Gastroesophageal sphincter (tissue), 4 donors: ENCODE results near the gene AOX1. TPM values are rescaled to one million over a fixed set of nuclear protein-coding genes. Genes with fewer than 3 reads are reported as not detected.

Source experiments
- ATAC-seq: fragments of 150-250 bp; one replicate; pipeline ENCODE4 v1.9.1; 2016; ENCODE audit warnings: mild to moderate bottlenecking, moderate library complexity
- H3K27ac ChIP-seq, 4 donors: fragments of 200-600 bp; sonication (generic) in 3 of 4; 1 replicate in 3 of 4; 2 replicates in 1 of 4; pipeline ENCODE4 v1.5.1; 2016 to 2019
- H3K27me3 ChIP-seq: fragments of 200-600 bp; sonication (generic); one replicate; pipeline ENCODE4 v1.5.1; 2019
- H3K36me3 ChIP-seq, 2 donors: fragments of 200-600 bp; sonication (generic); one replicate each; pipeline ENCODE4 v1.5.1; 2019; ENCODE audit warnings: control low read depth in 1 of 2
- H3K4me1 ChIP-seq, 3 donors: fragments of 200-600 bp; sonication (generic); 1 replicate in 2 of 3; 2 replicates in 1 of 3; pipeline ENCODE4 v1.5.1; 2016 to 2019; ENCODE audit warnings: control low read depth in 2 of 3
- H3K4me3 ChIP-seq, 2 donors: fragments of 200-600 bp; sonication (generic); one replicate each; pipeline ENCODE4 v1.5.1; 2019; ENCODE audit warnings: mild to moderate bottlenecking in 1 of 2, moderate library complexity in 1 of 2
- H3K9me3 ChIP-seq, 3 donors: fragments of 200-600 bp; sonication (generic); one replicate each; pipeline ENCODE4 v1.5.1; 2017 to 2019; ENCODE audit warnings: control low read depth in 2 of 3
- EP300 ChIP-seq: sonication (generic); formaldehyde crosslinking; IDR thresholded peaks from one replicate; pipeline ENCODE4 v1.6.1; 2017; ENCODE audit warnings: antibody characterized with exemption, mild to moderate bottlenecking
- POLR2A ChIP-seq, 2 donors: fragments of 450-650 bp; IDR thresholded peaks; one replicate each; pipeline ENCODE4 v1.6.1; 2017; ENCODE audit warnings: antibody characterized with exemption in 2 of 2, mild to moderate bottlenecking in 2 of 2, moderate library complexity in 1 of 2
- POLR2AphosphoS5 ChIP-seq: sonication (generic); formaldehyde crosslinking; IDR thresholded peaks from one replicate; pipeline ENCODE4 v1.6.1; 2017; ENCODE audit warnings: antibody characterized with exemption
- WGBS, 2 donors: methylation state at CpG; one replicate each; pipeline ENCODE4 v1.1.5; 2018; ENCODE audit warnings: low coverage in 1 of 2; 5-methylcytosine and 5-hydroxymethylcytosine counted together
- total RNA-seq, 4 donors: library from RNA; depleted of rRNA; stranded (reverse); fragments of >200 nt; gene quantifications; one replicate each; pipeline ENCODE4 v1.1.0, GENCODE V29; 2016
- TF ChIP-seq, protein P1 (sequence below), 4 experiments: fragments of 200-600 bp in 2 of 4; fragments of 450-650 bp in 2 of 4; sonication (generic) in 1 of 4; IDR thresholded peaks; one replicate each; pipeline ENCODE4 v1.5.1; 2017 to 2019; ENCODE audit warnings: antibody characterized with exemption in 4 of 4, mild to moderate bottlenecking in 2 of 4, moderate library complexity in 2 of 4

Gene AOX1
- total RNA-seq, 4 donors from 2014 or later = 36.7 to 125 (median 85.6) TPM

GRCh38 chr2:200596774-200597570 lies 11.2 kb downstream of the AOX1 start:
- H3K27ac ChIP-seq = no peak overlapping the region
- H3K4me1 ChIP-seq = no peaks in the 10 kb centered on the region
- no peaks in the 10 kb centered on the region for H3K27me3 ChIP-seq
- no peaks in the 10 kb centered on the region for H3K9me3 ChIP-seq
- H3K36me3 ChIP-seq = peaks cover 0 to 60% of the 10 kb centered on the region in 2 donors
- TF ChIP-seq, protein P1, sequence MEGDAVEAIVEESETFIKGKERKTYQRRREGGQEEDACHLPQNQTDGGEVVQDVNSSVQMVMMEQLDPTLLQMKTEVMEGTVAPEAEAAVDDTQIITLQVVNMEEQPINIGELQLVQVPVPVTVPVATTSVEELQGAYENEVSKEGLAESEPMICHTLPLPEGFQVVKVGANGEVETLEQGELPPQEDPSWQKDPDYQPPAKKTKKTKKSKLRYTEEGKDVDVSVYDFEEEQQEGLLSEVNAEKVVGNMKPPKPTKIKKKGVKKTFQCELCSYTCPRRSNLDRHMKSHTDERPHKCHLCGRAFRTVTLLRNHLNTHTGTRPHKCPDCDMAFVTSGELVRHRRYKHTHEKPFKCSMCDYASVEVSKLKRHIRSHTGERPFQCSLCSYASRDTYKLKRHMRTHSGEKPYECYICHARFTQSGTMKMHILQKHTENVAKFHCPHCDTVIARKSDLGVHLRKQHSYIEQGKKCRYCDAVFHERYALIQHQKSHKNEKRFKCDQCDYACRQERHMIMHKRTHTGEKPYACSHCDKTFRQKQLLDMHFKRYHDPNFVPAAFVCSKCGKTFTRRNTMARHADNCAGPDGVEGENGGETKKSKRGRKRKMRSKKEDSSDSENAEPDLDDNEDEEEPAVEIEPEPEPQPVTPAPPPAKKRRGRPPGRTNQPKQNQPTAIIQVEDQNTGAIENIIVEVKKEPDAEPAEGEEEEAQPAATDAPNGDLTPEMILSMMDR (IDR thresholded peaks at IDR 0.05) = no peak
- TF ChIP-seq POLR2AphosphoS5 = no peak
- TF ChIP-seq EP300 = no peak
- TF ChIP-seq POLR2A (IDR thresholded peaks at IDR 0.05) = no peak
- no peak overlapping the region for H3K4me3 ChIP-seq
- no peak for ATAC-seq
- WGBS, 2 donors = 57 to 59% methylated on average over 2 to 3 of the region's 5 CpGs

DNA sequence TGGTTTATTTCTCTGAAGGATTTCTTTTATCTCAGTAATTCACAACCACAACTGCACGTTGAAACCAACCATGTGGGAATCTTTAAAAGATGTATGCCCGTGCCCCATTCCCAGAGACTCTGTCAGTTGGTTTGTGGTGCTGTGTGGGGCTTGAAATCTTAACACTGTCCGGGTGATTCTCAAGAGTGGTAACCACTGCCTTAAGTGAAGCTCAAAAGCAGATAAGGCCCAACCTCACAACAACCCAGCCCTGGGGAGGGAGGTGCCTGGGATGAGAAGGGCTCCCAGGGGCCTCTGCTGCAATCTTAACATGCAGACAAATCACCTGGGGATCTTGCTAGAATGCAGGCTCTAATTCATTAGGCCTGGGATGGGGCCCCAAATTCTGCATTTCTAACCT lies 13.4 kb downstream of the AOX1 start:
- H3K9me3 ChIP-seq = no peaks in the 10 kb centered on the region
- WGBS, 2 donors = 82 to 100% methylated on average over 2 of the region's 3 CpGs
- H3K4me1 ChIP-seq = no peaks in the 10 kb centered on the region
- no peaks in the 10 kb centered on the region for H3K27me3 ChIP-seq
- H3K27ac ChIP-seq = no peak overlapping the region
- no peak for ATAC-seq
- H3K4me3 ChIP-seq = no peak overlapping the region
- TF ChIP-seq EP300 (no peak), POLR2A (IDR thresholded peaks at IDR 0.05) (no peak), POLR2AphosphoS5 (no peak)
- TF ChIP-seq, protein P1 (IDR thresholded peaks at IDR 0.05) = no peak
- H3K36me3 ChIP-seq = peaks cover 0 to 76% of the 10 kb centered on the region in 2 donors

DNA sequence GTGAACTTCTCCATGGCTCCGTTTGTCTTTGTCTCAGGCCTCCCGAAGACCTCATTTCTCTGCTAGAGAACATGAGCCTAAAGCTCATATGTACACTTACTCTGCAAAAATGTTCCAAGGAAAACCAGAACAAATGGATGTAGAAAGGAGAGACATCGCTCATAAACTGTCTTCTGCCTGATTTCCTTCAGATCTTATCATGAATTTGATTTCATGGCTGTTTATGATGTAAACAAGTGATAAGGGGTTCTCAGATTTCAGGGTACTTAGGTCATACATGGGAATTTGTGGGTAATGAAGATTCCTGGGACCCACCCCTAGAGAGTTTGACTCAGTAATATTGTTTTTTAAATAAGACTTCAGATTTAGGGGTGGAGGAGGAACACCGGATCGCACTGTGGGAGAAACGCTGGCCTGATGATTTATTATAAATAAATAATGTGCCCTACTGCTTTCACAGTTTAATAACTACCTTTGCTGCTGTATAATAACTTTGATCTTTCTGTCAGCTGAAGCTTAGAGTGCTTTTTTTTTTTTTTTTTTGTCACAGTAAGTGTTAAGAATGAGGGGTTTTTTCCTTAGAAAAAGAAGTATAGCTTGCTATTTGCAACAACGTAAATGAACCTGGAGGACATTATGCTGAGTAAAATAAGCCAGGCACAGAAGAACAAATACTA lies 14.9 kb downstream of the AOX1 start:
- Histone ChIP-seq H3K27ac (no peak overlapping the region), H3K36me3 (peaks cover 0 to 76% of the 10 kb centered on the region in 2 donors), H3K4me3 (no peak overlapping the region), H3K27me3 (no peaks in the 10 kb centered on the region), H3K9me3 (no peaks in the 10 kb centered on the region), H3K4me1 (no peaks in the 10 kb centered on the region)
- ATAC-seq = peak; percentile 11
- no peak for TF ChIP-seq POLR2A (IDR thresholded peaks at IDR 0.05)
- TF ChIP-seq, protein P1 (IDR thresholded peaks at IDR 0.05) = no peak
- no peak for TF ChIP-seq EP300
- no peak for TF ChIP-seq POLR2AphosphoS5
- WGBS, 2 donors = 50% methylated on average over 6 to 7 of the region's 7 CpGs

DNA sequence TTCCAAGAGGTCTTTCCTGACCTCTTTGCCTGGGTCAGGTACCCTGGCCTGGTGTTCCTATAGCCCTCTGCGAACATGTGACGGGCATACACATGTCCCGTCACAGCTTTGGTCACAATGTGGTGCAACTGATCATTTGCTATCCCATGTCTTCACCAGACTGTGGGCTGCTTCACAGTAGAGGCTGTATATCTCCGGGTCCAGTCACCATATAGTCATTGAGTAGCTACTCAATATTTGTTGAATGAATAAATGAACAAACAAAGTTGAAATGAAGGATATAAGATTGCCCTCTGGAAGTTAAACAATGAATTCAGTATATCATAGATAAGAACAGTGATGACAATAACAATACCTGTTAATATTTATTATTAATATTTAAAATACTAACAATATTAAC lies 16.8 kb downstream of the AOX1 start:
- no peak for ATAC-seq
- H3K9me3 ChIP-seq = peaks cover 0 to 6% (median 0%) of the 10 kb centered on the region in 3 donors
- H3K4me3 ChIP-seq = no peak overlapping the region
- H3K36me3 ChIP-seq = peaks cover 0 to 70% of the 10 kb centered on the region in 2 donors
- TF ChIP-seq EP300 = no peak
- H3K4me1 ChIP-seq = no peaks in the 10 kb centered on the region
- WGBS, 2 donors = 89 to 100% methylated on average over 1 to 4 of the region's 4 CpGs
- H3K27me3 ChIP-seq = no peaks in the 10 kb centered on the region
- H3K27ac ChIP-seq = no peak overlapping the region

GRCh38 chr2:200603972-200604371 lies 18.2 kb downstream of the AOX1 start:
- Histone ChIP-seq H3K27me3 (no peaks in the 10 kb centered on the region), H3K4me3 (no peak overlapping the region), H3K27ac (peak overlapping the region in 1 of 4 donors; percentile 37), H3K9me3 (peaks cover 0 to 6% (median 0%) of the 10 kb centered on the region in 3 donors), H3K36me3 (peaks cover 0 to 59% of the 10 kb centered on the region in 2 donors), H3K4me1 (no peaks in the 10 kb centered on the region)
- peak; percentile 75 for ATAC-seq
- no peak for TF ChIP-seq POLR2AphosphoS5
- TF ChIP-seq, protein P1 (IDR thresholded peaks at IDR 0.05) = no peak
- no peak for TF ChIP-seq EP300
- TF ChIP-seq POLR2A (IDR thresholded peaks at IDR 0.05) = no peak
- 63 to 78% methylated on average over 3 of the region's 3 CpGs for WGBS, 2 donors
